ENCODE data around the gene NPFF.

- TF ChIP-seq CTCF (IDR thresholded peaks at IDR 0.05) (no peak), POLR2AphosphoS5 (IDR thresholded peaks at IDR 0.05) (no peak), POLR2A (IDR thresholded peaks at IDR 0.05) (no peak)
These were observed 5.0 kb downstream of the NPFF start for GRCh38 chr12:53502331-53502730.
